Fibroblast of lung (primary cell): ENCODE data around the gene PRKAR1A.

Source experiments
- CTCF ChIP-seq, 2 donors: IDR thresholded peaks in 1 of 2; conservative IDR thresholded peaks in 1 of 2; 1 replicate in 1 of 2; 2 replicates in 1 of 2; pipeline ENCODE4 v1.5.1; 2011 to 2012; ENCODE audit warnings: low read length in 2 of 2, control low read depth in 1 of 2, inconsistent platforms in 1 of 2, low read depth in 1 of 2, mild to moderate bottlenecking in 1 of 2
- EZH2 ChIP-seq: IDR thresholded peaks from 2 replicates; pipeline ENCODE4 v1.5.1; 2012; ENCODE audit warnings: low read length, control low read depth, mild to moderate bottlenecking; ENCODE audit errors: missing control alignments

- no peak for TF ChIP-seq CTCF (conservative IDR thresholded peaks at IDR 0.05 in 1 of 2, IDR thresholded peaks at IDR 0.05 in 1 of 2; ENCODE audit: low read depth in 1 of 2, low read length in 2 of 2)
- no peak for TF ChIP-seq EZH2
Observed at GRCh38 chr17:68495081-68495480, 17.1 kb upstream of the PRKAR1A start.
